Jurkat, Clone E6-1 (cell line): ENCODE results near the gene AKR1B15.
A peak's percentile ranks its signal among the peaks of the same experiment; 100 is the strongest.
"Not testable (repeated sequence)": the region's sequence is repeated elsewhere in the genome, so short reads cannot be mapped to it uniquely, and the experiment has no call there.

ENCODE experiments used
- DNase-seq: peaks from one replicate; pipeline ENCODE4 v3.0.0-alpha.2; 2011; ENCODE audit warnings: low read depth, low spot score
- H3K4me3 ChIP-seq: 2 replicates; pipeline ENCODE4 v1.5.1; 2011; ENCODE audit warnings: mild to moderate bottlenecking, low read length, control low read depth, moderate library complexity

AKR1B15 gene

GRCh38 chr7:134530460-134530859, 18.4 kb upstream of the AKR1B15 start:
- no peak for DNase-seq
- no peak overlapping the region for H3K4me3 ChIP-seq

DNA sequence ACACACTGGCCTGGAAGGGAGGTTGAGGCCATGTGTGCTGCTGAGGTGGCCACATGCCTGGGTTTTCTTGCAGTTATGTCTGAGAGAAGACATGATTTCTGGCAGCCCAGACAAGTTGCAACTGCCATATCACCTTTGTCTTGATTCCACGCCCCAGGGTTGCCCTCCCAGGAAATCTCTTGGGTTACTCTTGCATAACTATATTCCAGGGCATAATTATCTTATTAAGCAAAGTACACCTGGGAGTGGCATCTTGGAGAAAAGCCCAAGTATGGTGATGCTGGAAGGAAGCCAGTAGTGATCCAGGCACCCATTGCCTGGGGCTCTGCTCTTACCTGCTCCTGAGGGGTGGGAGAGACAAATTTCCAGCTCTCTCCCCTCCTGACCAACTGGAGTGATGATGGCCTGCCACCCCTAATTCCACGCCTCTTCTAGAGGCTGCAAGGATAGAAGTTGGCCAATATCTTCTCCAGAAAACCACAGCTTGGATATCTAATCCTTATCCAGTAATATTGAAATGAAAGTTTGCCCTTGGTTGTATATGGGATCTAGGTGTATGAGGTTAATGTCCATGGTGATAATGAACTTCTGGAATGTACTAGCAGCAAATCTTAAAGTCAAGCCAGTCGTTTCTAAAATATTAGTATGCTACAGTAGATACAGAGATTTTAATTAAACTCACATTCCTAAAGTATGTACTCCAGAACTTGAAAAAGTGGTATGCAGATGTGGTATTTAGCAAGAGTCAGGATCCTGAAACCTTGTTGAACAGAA, 16.5 kb upstream of the AKR1B15 start:
- H3K4me3 ChIP-seq = no peak overlapping the region
- DNase-seq = no peak

DNA sequence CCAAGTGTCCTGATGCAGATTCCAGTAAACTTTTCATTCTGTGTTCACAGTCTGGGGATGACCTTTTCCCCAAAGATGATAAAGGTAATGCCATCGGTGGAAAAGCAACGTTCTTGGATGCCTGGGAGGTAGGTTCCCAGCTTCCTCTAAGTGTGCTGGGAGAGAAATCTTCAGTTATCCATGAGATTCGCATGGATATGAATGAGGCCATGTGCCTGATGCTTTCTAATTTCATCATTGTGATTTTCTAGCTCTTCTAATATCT, 16.0 kb upstream of the AKR1B15 start:
- no peak overlapping the region for H3K4me3 ChIP-seq
- DNase-seq = no peak

GRCh38 chr7:134533288-134533771, 15.6 kb upstream of the AKR1B15 start:
- DNase-seq = no peak

GRCh38 chr7:134534633-134535032, 14.3 kb upstream of the AKR1B15 start:
- H3K4me3 ChIP-seq = no peak overlapping the region
- no peak for DNase-seq

More at GRCh38 chr7:134533288-134533771, 15.6 kb upstream of the AKR1B15 start:
- H3K4me3 ChIP-seq = no peak overlapping the region

DNA sequence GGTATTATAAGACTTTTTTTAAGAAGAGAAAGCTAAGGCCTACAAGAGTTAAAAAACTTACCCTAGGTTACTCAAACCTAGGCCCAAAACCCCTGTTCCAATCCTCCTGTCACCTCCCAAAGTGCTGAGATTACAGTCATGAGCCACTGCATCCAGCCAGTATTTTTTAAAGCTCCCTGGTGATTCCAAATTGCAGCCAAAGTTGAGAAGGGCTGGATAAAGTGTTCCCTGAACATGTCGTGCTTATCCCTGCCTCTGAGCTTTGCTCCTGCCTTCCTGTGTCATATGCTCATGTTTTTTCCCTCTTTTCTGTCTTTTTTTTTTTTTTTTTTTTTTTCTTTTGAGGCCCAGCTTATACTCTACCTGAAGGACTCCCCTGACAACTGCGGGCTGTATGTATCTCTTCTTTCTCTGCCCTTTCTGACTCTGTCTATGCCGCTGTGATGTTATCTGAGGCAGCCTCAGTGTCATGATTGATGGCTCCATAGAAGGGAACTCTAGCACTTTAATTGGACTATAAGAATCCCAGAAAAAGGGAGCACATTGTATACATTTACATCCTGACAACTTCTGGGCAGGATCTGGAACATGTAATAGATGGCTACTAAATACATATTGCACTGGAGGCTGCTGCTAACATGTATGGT, 13.5 kb upstream of the AKR1B15 start:
- H3K4me3 ChIP-seq = no peak overlapping the region
- no peak for DNase-seq

GRCh38 chr7:134535919-134536299, 13.0 kb upstream of the AKR1B15 start:
- no peak for DNase-seq
- no peak overlapping the region for H3K4me3 ChIP-seq

- H3K4me3 ChIP-seq, DNase-seq: not testable (repeated sequence)
These were observed 12.4 kb upstream of the AKR1B15 start for GRCh38 chr7:134536558-134536957.

GRCh38 chr7:134537273-134537781, 11.6 kb upstream of the AKR1B15 start:
- DNase-seq, H3K4me3 ChIP-seq: not testable (repeated sequence)

- no peak for DNase-seq
- no peak overlapping the region for H3K4me3 ChIP-seq
These were observed 9.4 kb upstream of the AKR1B15 start for GRCh38 chr7:134539380-134540004.

DNA sequence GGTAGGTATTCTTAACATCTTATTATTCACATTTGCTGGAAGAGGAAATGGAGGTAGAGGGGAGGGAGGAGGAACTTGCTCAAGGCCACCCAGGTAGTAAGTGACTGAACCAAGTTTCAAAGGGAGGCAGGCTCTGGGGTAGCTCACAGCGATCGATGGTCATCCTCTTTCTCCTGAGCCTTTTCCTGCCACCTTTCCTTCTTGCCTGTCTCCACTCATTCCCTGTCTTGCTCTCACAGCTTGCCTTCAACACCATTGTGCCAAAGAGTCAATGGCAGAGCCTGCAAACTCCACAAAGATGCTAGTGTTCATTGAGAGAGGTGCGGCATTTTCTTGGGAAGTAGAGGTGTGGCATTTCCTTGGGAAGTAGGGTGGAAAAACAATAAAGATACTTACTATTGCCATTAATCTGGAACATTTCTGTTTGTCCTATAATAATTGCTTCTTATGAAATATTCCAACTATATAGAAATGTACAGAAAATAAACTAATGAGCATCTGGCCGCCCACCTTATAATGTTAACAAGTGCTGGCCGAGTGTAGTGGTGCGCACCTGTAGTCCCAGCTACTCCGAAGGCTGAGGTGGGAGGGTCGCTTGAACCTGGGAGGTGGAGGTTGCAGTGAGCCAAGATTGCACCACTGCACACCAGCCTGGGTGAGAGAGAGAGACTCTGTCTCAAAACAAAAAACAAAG, 7.3 kb upstream of the AKR1B15 start:
- not testable (repeated sequence) for DNase-seq, H3K4me3 ChIP-seq

DNA sequence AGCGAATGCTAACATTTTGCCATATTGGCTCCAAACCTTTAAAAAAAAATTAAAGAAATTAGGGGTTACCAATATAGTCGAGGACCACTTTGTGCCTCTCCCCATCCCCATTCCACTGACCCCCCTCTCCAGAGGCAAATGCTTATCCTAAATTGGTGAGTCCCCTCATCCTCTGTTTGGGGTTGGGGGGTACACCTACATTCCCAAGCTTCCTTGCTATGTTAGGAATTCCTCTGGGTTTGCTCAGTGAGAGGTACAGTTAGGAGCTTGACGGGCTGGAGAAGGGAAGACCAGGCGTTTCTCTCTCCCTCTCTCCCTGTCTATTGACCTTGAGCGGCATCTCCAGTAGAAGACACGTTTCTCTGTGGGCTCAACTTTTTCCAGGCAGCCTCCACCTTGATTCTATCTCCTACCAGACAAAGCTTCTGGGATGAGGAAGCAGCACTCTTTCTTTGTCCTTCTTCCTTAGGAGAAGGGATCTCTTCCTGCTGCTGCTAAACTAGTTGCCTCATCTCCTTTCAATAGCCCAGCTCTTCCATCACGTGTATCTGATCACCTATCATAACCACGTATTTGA, 6.6 kb upstream of the AKR1B15 start:
- DNase-seq = no peak
- no peak overlapping the region for H3K4me3 ChIP-seq

- H3K4me3 ChIP-seq = no peak overlapping the region
- no peak for DNase-seq
These were observed 3.5 kb upstream of the AKR1B15 start for GRCh38 chr7:134545380-134545779.

DNA sequence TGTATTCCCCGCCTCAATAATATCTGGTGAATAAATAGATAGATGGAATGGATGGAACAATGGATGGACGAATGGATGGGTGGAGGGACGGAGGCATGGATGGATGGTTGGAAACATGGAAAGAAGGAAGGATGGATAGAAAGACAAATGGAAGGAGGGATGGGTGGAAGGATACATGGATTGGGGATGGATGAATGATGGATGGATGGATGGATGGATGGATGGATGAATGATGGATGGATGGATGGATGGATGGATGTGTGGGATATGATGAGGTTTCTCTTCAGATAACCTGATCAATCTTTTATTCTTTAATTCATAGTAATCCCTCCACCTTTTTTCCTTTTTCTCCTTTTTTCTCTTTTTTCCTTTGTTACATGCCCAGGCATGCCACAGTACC, 3.0 kb upstream of the AKR1B15 start:
- no peak overlapping the region for H3K4me3 ChIP-seq
- DNase-seq = no peak

DNA sequence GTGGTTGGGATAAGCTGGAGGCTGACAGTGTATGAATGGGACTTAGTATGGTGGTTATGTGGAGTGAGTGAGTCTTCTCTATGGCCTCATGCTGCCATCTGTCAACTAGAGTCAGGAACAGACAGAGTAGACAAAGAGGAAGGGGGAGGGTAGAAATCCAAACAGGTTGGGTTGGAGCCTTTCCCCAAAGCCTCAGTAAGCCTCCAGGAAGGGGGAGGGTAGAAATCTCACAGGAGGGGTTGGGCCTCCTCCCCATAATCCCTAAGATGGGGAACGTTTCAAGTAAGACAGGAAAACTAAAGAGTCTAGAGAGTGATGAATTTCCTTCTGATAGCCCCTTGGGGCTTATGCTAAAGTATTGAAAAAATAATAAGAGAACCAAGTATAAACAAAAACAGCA, 2.0 kb upstream of the AKR1B15 start:
- DNase-seq = no peak
- no peak overlapping the region for H3K4me3 ChIP-seq

- DNase-seq = peak; percentile 20
- H3K4me3 ChIP-seq = no peak overlapping the region
These were observed 1.4 kb upstream of the AKR1B15 start for GRCh38 chr7:134547397-134548054.

DNA sequence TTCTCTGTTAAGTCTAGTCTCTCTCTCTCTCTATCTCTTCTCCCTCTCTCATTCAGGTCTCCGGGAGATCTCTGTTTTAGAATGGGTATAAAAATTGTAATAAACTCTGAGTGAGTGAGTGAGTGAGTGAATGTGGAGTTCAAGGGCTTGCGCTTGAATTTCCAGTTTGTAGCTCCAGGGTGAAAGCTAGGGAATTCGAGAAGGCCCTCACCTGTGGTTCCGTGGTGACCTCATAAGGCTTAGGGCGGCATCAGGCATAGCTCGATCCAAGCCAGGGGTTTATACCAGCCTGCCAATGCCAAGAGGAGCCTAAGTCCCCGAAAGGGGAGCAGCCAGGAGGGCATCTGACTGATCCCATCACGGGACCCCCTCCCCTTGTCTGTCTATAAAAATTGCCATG, 456 bp downstream of the AKR1B15 start:
- no peak overlapping the region for H3K4me3 ChIP-seq
- DNase-seq = no peak

GRCh38 chr7:134552105-134552504, 3.2 kb downstream of the AKR1B15 start:
- no peak overlapping the region for H3K4me3 ChIP-seq
- no peak for DNase-seq

DNA sequence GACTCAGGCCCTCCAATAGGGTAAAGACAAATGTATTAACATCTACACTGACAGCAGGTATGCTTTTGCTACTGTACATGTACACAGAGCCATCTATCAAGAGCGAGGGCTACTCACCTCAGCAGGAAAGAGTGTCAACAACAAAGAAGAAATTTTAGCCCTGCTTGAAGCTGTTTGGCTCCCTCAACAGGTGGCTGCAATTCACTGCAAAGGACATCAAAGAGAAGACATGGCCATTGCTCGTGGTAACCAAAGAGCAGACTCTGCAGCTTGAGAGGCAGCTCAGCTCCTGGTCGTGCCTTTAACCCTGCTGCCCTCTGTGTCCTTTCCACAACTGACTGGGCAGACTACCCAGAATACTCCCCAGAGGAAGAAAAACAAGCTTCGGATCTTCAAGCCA, 5.1 kb downstream of the AKR1B15 start:
- H3K4me3 ChIP-seq = no peak overlapping the region
- DNase-seq = peak; percentile 17
